ENCODE data around the gene VWDE.
A peak's percentile ranks its signal among the peaks of the same experiment; 100 is the strongest.

Gene VWDE

DNA sequence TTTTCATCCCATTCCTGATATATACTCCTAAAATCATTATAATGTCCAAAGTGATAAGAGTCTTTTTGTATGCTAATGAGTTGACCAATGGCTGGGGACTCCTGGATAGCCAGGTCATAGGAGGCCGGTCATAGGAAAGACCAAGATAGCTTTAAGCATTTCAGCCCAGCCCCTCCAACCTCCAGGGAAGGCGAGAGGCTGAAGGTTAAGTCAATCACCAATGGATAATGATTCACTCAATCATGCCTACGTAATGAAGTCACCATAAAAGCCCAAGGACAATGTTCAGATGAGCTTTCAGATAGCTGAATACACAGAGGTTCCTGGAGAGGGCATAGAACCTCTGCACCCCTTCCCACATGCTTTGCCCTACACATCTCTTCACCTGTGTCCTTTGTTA lies 75.7 kb downstream of the VWDE start:
- DNase-seq = no peak

DNA sequence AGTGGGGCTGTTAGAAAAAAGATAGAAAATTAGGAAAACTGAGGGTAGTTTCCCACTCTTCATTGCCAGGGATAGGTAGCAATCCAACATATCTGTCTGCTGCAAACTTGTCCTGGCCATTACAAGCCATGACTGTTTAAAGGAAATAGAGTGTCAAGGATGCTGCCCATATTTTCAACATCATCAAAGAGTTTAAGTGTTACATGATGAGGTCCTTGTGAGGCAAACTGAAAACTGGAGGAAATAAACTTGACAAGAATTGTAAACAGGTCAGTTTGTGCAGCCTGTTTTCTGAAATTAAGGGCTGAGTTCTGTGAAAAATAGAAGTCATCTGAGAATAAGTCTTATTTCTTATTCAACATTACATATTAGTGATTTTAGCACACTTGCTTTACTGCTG lies 78.0 kb downstream of the VWDE start:
- DNase-seq = no peak

DNA sequence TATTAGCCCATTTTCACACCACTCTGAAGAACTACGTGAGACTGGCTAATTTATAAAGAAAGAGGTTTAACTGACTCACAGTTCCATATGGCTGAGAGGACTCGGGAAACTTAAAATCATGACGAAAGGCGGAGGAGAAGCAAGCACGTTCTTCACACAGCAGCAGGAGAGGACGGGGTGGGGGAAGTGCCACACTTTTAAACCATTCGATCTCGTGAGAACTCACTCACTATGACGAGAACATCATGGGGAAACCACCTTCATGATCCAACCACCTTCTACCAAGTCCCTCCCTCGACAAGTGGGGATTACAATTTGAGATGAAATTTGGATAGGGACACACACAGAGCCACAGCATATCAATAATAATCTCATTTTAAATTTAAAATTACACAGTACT lies 80.2 kb downstream of the VWDE start:
- no peak for DNase-seq

DNA sequence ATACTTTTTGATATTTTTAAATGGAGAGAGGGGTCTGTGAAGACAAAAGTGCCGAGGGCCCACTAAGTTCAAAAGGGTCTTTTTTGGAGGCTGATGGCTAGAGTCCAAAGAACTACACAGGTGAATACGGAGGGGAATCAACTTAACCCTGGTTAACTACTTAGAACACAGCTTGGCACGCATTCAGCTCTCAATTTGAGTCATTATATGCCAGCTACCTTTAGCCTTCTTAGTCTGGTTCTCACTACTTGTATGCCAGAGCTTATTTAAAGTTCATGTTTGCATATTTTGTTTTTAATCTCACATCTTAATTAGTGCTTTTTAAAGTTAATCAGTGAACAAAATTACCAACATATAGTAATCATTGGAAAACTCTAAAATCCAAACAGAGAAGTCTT lies 80.8 kb downstream of the VWDE start:
- no peak for DNase-seq

- DNase-seq = peak; percentile 29
Measured at GRCh38 chr7:12322284-12322902, 81.3 kb downstream of the VWDE start.

DNA sequence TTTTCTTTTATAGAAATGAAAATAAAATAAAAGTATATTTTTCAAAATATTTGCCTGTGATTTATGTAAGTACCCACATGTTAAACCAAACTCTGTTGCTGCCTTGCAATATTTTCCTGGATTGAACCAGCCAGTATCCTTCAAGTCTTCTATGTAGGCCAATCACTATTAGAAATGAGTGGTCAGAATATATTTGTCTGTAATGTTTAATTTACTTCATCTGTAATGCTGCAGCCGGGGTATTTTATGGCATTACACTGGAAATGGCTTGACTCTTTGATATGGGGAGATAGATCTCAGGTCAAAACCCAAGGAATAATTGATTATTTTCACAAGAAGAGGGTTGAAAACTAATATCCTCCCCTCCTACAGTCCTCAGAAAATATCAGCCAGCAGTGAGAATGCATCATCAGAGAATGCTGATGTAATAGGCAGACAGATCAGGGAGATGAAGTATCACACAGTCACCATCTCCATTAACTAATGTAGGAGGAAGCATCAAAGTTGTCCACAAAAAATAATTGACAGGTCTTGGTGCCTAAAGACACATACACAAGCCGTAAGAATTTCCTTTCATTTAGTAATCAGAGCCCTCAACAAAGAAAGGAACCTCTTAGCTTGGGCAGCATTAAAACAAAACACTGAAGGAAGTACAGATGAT lies 82.5 kb downstream of the VWDE start:
- DNase-seq = no peak

DNA sequence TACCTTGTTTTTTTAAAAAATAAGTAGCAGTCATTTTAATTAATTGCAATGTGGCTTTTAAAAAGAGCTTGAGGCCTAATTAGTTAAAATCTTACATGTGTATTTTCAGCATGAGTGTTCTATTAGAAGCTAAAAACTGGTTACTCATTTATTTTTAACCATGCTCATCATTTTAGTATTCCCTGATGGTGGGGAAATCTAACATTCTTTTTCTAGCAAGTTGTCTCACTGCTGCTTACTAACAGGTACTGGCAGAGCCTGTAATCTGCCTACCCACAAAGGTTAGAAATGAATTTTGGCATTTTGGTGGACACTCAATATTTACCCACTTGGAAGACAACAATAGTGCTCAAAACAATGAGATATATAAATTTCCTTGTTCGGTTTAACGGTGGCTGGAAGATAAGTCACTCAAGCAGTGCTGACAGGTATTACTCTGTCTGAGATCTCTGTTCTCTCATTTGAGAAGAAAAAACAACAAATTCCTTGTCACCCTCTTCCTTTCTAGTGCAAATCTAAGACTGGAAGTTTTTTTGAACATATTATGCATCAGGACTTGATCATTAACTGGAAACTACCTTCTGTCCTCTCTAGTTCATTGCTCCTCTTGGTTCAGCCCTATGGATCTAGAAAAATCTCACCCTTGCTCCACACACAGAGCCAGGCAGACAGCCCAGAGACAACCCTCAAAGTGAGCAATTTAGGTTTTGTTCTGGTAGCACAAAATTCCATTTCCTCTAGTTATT lies 83.3 kb downstream of the VWDE start:
- DNase-seq = no peak

GRCh38 chr7:12317675-12318074 lies 86.0 kb downstream of the VWDE start:
- no peak for DNase-seq

- no peak for DNase-seq
Measured at GRCh38 chr7:12316925-12317324, 86.7 kb downstream of the VWDE start.

- no peak for DNase-seq
Measured at GRCh38 chr7:12315049-12315448, 88.6 kb downstream of the VWDE start.

DNA sequence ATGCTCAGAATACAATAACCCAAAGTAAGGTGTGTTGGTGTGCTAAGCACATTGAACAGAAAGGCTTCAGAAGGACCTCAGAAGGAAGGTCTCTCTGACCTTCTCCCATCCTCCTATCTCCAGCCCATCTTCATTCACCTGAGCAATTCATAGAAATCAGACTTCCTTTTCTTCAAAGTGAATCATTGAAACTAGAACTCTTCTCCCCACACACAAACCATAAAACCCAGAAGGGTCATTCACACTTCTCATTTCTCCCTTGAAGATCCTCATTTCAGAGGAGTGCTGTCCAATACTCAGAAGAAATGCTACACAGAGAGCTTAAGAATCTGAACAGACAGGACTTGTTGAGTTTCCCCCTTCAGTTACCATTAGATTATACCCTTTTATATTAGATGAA lies 89.5 kb downstream of the VWDE start:
- peak; percentile 26 for DNase-seq

- no peak for DNase-seq
Measured at GRCh38 chr7:12305502-12305901, 98.2 kb downstream of the VWDE start.

GRCh38 chr7:12303495-12303894 lies 100.2 kb downstream of the VWDE start:
- no peak for DNase-seq

DNA sequence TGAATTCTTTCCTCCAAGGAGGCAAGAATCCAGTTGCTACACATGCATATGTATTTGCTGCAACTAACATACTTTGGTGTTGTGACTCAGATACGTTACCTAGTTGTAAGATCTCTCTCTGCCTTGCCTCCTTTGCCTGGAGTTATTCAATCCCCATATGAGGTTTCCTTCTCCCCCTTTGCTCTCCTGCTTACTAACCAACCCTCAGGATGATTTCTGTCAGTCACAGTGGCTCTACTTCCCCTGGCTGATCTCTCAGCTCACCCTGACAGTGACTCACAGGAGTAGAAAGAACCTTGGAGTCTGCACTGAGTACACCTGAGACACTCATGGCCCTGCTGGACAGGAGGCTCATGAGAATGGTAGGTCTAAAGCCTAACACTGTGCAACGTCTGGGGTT lies 100.6 kb downstream of the VWDE start:
- no peak for DNase-seq

DNA sequence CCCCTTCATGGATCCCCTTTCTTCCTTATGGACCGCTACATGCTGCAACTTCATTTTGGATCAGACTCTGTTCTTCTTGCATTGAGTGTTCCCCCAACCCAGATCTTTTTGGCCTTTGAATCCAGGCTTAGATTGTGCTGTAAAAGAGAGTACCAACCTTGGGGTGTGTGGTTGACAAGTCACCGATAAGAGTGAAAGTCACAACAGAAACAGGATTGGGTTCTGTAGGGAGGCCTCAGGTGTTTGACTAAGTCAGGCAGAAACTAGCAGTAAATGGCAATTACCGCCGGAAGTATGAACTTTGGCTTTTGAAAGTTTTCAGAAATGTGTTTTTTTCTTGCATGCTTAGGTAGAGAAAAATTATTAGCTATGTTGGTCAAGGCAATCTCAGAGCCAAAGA lies 103.2 kb downstream of the VWDE start:
- no peak for DNase-seq

- DNase-seq = no peak
Measured at GRCh38 chr7:12299367-12299766, 104.3 kb downstream of the VWDE start.

DNA sequence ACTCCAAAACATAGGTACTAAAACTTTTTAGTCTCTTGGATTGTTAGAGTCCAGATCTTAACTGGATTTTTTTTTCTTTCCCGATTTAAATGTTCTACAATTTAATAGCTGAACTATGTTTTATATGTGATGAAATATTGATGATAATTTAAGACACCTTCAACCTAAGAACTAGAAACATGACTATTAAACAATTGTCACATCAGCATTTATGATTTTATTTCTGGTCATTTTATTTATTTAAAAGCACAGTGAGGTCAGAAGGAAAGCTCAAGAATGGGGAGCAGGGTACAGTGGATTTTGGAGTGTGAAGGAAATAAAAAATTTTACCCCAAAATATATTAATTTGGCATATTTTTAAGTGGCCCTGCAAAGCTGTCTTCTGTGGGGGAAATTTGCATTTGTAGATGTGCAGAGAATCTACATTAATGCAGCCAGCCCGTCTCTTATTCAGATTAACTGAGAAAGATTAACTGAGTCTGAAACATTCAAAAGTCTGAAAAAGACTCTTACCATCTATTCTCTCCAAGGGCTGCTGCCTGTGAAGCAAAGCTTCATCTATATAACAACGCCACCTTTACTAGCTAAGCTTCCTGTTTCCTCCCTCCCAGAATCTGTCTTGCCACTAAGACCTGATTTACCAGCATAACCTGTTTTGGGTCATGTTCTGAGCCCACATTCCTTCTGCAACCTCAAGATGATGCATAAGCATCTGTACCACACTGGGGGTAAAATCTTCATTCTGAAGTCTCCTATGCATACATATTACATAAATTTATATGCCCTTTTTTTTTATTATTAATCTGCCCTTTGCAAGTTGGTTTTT lies 106.2 kb downstream of the VWDE start:
- DNase-seq = no peak

DNA sequence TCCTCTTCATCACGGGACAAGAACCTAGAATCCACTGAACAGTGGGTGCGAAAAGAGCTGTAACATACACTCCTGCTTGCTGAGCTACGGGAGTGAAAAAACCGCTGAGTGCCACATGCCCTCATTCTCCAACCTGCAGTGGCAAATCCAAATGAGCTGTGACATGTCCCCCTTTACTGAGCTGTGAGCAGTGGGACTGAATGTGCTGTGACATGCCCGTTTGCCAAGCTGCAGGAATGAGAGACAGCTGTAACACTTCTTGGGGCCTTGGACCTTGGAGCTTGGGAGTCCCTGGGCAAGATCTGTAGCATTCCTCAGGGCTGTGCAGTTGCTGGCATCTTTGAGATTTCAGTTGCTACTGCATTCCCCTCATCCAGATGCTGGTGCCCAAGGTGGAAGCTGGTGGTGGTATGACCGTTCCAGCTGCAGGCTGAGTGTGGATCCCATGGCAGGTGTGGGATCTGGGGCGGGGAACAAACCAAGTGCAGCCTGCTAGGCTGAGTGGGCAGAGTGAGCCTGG lies 107.6 kb downstream of the VWDE start:
- DNase-seq = no peak

GRCh38 chr7:12294701-12295100 lies 109.0 kb downstream of the VWDE start:
- peak; percentile 64 for DNase-seq

DNA sequence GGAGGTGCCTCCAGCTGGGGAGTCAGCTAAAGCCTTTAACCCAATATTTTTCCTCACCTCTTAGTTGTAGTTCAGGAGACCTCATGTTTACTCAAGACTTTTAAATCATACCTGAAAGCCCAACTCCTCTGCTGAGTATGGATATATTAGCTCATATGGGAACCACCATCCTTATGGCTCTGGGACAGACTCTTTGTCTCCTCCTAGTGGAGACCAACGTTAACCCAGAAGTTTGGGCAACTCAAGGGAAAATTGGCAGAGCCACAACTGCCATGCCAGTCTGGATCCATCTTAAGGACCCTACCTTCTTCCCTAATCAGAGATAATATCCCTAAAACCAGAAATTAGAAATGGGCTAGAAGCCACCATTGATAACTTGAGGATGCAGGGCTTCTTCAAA lies 111.8 kb downstream of the VWDE start:
- DNase-seq = no peak

DNA sequence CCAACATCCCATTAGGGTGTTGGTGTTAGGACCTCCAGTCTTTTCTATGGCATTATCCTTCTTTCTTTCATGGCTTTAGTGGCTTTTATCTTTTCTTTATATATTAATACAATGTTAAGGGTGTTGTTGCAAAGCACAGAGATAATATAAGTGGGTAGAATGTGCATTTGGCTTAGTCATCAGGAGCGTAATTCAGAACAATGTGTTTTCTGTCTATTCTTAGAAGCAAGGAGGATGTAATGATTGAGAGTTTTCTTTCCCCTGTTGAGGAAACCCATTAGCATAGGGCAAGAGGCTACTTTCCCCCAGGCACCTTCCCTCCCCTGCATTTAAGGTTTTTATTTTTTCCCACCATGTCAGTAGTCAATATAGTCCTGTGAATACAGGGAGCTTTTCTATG lies 112.9 kb downstream of the VWDE start:
- no peak for DNase-seq

GRCh38 chr7:12289996-12290395 lies 113.7 kb downstream of the VWDE start:
- DNase-seq = no peak

DNA sequence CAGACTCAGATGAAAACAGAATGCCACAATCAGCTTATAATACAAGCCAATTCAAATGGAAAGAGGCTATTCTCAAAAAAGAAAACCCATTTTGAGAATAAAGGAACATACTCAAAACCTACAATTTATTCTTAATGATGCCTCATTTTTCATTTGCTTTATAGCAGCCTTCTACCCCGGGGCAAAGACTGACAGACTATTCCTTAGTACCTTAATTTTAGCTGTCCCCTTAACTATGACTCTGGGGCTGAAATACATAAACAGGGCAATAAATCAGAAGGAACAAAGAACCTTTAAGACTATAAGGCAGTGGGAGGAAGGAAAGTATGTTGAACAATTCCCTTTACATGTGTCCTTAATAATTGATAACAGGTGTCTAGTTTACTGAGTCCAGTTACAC lies 115.8 kb downstream of the VWDE start:
- DNase-seq = no peak
